Fibroblast of mammary gland (primary cell): ENCODE results near the gene DNAH1.

Experiments
- DNase-seq: peaks from one replicate; pipeline ENCODE4 v3.0.0-alpha.2; 2010; ENCODE audit warnings: low read depth
- H3K4me3 ChIP-seq: 2 replicates; pipeline ENCODE4 v1.5.1; 2011; ENCODE audit warnings: low read depth, mild to moderate bottlenecking, low read length, moderate library complexity; ENCODE audit not compliant: control insufficient read depth
- TF ChIP-seq, protein P1 (sequence below): conservative IDR thresholded peaks from 2 replicates; pipeline ENCODE4 v1.5.1; 2011; ENCODE audit warnings: low read depth, low read length, inconsistent platforms; ENCODE audit not compliant: control insufficient read depth, insufficient read depth

DNAH1 gene

DNA sequence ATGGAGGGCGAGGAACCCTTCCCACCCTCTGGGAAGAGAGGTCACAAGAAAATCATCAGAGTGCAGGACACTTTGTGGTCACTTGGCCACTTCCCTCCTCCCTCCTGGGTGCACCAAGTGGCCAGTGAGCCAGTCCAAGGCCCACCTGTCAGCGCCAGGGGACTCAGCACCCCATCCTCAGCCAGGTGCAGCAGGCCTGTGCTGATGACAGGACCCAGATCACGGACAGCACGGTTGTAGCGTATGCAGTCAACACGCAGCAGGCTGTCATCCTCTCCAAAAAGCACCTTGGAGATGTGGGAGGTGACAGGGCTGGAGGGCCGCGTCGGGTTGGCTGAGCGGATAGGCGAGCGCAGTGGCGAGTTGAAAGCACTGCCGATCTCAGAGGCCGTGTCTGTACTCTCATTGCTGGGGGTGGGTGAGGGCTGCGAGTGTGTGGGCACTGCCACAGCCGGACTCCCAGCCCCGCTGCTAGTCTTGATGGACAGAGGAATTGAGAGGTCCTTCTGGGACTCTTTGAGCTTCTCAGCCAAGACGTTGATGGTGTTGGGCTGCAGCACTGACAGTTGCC is 87.2 kb downstream of the DNAH1 start:
- DNase-seq, result no peak

DNA sequence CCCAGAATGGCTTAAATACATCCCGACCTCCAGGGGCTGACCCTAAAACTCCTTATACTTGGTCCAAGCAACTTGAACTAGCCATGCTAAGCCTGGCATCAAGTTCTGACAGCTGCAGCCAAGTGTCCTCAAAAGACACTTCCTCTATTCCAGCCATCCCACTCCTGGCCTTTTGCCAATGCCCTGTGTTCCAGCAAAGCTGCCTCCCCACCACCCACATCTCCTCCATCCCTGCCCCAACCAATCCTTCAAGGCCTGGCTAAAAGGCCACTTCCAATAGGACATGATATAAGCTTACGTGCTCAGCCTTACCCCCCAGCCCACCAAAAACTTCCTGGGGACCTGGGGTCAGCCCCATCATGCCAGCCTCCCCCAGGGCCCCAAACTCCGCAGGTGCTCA is 87.8 kb downstream of the DNAH1 start:
- no peak overlapping the region for H3K4me3 ChIP-seq
- no peak for DNase-seq
- TF ChIP-seq, protein P1, sequence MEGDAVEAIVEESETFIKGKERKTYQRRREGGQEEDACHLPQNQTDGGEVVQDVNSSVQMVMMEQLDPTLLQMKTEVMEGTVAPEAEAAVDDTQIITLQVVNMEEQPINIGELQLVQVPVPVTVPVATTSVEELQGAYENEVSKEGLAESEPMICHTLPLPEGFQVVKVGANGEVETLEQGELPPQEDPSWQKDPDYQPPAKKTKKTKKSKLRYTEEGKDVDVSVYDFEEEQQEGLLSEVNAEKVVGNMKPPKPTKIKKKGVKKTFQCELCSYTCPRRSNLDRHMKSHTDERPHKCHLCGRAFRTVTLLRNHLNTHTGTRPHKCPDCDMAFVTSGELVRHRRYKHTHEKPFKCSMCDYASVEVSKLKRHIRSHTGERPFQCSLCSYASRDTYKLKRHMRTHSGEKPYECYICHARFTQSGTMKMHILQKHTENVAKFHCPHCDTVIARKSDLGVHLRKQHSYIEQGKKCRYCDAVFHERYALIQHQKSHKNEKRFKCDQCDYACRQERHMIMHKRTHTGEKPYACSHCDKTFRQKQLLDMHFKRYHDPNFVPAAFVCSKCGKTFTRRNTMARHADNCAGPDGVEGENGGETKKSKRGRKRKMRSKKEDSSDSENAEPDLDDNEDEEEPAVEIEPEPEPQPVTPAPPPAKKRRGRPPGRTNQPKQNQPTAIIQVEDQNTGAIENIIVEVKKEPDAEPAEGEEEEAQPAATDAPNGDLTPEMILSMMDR, result no peak

More for the DNA sequence above, 87.2 kb downstream of the DNAH1 start:
- TF ChIP-seq, protein P1, result no peak
- H3K4me3 ChIP-seq, result no peak overlapping the region

DNA sequence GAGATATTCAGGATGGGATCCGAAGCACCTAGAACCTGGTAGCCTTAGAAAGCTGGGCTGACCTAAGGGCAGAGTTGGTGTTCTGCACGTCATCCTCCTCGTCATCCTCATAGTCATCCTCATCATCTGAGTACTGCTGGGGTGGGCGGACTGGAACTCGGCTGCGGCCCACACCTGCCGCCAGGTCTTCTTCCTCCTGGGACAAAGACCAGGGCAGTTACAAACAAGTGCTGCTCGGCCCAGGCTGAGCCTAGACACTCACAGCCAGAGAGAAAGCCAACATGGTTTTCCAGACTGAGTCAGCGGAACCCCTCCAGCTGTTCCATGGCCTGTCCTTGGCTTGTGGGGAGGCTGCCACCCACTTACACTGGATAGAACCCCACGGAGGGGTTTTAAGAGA is 88.3 kb downstream of the DNAH1 start:
- TF ChIP-seq, protein P1, result no peak
- no peak overlapping the region for H3K4me3 ChIP-seq
- DNase-seq, result no peak

DNA sequence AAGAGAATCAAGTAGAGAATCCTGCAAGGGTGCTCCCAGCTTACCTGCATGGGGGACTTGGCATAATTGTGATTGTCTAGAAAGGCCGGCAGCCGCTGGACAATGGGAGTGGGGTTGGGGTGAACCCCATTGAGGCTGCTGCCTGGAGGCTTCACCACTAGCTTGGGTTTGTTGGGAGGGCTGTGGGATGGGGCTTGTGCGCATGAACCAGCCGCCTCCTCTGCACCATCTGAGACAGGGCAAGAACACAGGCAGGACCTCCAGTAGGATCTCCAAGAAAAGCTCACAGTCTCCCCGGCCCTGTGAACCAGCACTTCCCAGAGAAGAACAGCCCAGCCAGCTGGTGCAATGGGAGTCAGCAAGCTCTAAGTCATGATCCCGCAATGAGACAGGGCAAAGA is 88.9 kb downstream of the DNAH1 start:
- DNase-seq, result no peak
- TF ChIP-seq, protein P1, result no peak
- no peak overlapping the region for H3K4me3 ChIP-seq

DNA sequence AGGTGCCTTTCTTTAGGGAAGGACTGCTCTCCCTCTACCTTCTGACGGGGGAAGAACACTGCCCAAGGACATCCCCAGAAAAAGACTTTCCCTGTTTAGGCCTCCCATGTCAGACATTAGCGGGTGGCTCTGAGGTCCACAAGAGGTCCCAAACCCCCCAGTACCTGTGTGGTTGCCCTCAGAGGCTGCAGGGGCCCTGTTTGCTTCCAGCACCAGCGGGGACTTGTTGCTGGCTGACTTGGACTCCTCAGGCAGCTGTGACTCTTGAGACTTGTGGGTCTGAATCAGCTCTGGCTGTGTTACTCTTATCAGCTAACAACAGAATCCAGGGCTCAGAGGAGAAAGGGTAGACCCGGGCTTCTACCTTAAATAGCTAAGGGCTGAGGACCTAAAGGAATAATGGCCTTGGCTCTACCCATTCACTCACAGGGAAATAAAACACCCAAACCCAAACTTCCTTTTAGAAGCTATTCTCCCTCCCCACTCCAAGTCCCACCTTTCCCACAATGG is 89.5 kb downstream of the DNAH1 start:
- TF ChIP-seq, protein P1, result no peak
- H3K4me3 ChIP-seq, result no peak overlapping the region
- DNase-seq, result no peak

DNA sequence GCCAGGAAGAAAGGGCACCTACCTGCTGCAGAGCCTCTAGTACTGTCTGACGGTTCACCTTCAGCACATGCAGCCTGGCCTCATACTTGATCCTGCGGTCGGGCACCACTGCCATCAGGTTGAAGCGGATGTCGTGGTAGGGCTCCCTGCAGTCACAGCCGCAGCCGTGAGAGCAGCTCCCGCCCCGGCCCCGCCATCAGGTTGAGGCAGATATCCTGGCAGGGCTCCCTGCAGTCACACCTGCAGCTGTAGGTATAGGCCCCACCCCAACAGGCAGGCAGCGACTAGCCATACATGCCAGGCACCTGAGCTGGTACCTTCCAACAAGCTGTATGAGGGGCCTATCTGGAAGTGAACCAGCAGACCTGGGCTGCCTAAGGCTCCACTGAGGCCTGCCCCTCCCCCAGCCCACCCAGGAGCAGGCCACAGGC is 90.1 kb downstream of the DNAH1 start:
- no peak overlapping the region for H3K4me3 ChIP-seq
- no peak for DNase-seq
- TF ChIP-seq, protein P1, result no peak
